NB4 (cell line): Measurements from ENCODE around the gene PSMD3.

Experiments
- POLR2A ChIP-seq: IDR thresholded peaks from 2 replicates; pipeline ENCODE4 v1.6.1; 2011; ENCODE audit warnings: mild to moderate bottlenecking; ENCODE audit not compliant: insufficient read length; ENCODE audit errors: extremely low read depth
- TF ChIP-seq, protein P1 (sequence below): IDR thresholded peaks from one replicate; pipeline ENCODE4 v1.5.1; 2012; ENCODE audit warnings: low read depth, low read length
- TF ChIP-seq, protein P2 (sequence below): IDR thresholded peaks from 2 replicates; pipeline ENCODE4 v1.6.1; 2011; ENCODE audit warnings: low read depth, low read length

DNA sequence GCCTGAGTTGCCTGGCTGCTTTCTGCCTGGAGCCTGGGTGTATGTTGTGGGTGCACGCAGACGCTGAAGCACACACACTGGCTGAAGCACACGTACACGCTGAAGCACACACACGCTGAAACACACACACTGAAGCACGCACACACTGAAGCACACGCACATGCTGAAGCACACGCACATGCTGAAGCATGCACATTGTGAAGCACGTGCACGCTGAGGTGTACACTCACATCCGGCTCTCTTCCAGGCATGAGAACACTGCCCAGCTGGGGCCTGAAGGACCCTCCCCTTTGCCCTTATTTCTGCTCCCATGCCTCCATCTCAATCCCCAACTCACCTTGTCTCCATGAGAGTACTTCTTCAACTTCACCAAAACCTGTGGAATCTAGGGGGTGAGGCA is 51.1 kb downstream of the PSMD3 start:
- TF ChIP-seq, protein P1, sequence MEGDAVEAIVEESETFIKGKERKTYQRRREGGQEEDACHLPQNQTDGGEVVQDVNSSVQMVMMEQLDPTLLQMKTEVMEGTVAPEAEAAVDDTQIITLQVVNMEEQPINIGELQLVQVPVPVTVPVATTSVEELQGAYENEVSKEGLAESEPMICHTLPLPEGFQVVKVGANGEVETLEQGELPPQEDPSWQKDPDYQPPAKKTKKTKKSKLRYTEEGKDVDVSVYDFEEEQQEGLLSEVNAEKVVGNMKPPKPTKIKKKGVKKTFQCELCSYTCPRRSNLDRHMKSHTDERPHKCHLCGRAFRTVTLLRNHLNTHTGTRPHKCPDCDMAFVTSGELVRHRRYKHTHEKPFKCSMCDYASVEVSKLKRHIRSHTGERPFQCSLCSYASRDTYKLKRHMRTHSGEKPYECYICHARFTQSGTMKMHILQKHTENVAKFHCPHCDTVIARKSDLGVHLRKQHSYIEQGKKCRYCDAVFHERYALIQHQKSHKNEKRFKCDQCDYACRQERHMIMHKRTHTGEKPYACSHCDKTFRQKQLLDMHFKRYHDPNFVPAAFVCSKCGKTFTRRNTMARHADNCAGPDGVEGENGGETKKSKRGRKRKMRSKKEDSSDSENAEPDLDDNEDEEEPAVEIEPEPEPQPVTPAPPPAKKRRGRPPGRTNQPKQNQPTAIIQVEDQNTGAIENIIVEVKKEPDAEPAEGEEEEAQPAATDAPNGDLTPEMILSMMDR, result no peak
- no peak for TF ChIP-seq POLR2A
- TF ChIP-seq, protein P2, sequence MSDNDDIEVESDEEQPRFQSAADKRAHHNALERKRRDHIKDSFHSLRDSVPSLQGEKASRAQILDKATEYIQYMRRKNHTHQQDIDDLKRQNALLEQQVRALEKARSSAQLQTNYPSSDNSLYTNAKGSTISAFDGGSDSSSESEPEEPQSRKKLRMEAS, result no peak
